ENCODE measurements around the gene ARMC9. TPM values are rescaled to one million over a fixed set of nuclear protein-coding genes. Genes with fewer than 3 reads are reported as not detected.

The ARMC9 gene
- total RNA-seq, 1 experiment from 2014 or later: 16.4 TPM

DNA sequence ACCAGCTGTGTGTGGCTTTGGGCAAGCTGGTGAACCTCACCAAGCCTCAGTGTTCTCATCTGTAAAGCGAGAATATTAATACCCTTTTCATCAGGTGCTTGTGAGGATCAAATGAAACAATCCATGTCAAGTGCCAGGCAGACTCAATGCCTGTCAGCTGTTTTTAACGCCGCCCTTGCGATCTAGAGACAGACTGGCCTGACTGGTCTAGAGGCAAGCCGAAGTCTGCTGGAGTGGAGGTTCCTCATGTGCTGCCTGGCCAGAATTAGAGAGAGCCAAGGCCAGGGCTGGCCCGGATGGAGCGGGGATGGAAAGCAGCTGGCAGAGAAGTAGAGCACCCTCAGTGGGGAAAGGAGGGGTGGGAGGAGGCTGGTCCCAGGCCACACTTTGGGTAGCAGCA, 122.6 kb downstream of the ARMC9 start:
- Histone ChIP-seq H3K27me3 (ENCODE audit: insufficient read depth, low read length) (no peaks in the 10 kb centered on the region), H2AFZ (ENCODE audit: low read depth, low read length, poor library complexity, severe bottlenecking) (no peak overlapping the region), H3K9me3 (ENCODE audit: control insufficient read depth in 1 of 2, insufficient read depth in 1 of 2, low read depth in 1 of 2, low read length in 2 of 2) (no peaks in the 10 kb centered on the region), H3K9me2 (ENCODE audit: insufficient read depth) (no peaks in the 10 kb centered on the region), H3K79me2 (ENCODE audit: insufficient read depth, low read length) (no peaks in the 10 kb centered on the region), H3K4me2 (ENCODE audit: low read length) (no peak overlapping the region), H3K4me1 (ENCODE audit: control insufficient read depth in 1 of 2, insufficient read depth in 2 of 2, low read length in 2 of 2) (no peaks in the 10 kb centered on the region), H3K4me3 (replicated peaks in 1 of 2; ENCODE audit: low read depth in 1 of 2, low read length in 2 of 2) (no peak overlapping the region), H3K27ac (ENCODE audit: low read depth, low read length) (no peak overlapping the region), H4K20me1 (ENCODE audit: insufficient read depth) (no peaks in the 10 kb centered on the region), H3K36me3 (ENCODE audit: control insufficient read depth in 1 of 2, insufficient read depth in 2 of 2, low read length in 2 of 2) (no peaks in the 10 kb centered on the region), H3K9ac (ENCODE audit: low read length) (no peak overlapping the region)
- intact Hi-C loops (cut with micrococcal nuclease): no loop called here
- no peak for ATAC-seq
- ChIA-PET RAD21 (ENCODE audit: low non-redundant PET in 1 of 2, low total read pairs in 2 of 2, uncharacterized antibody in 2 of 2, unreplicated experiment in 2 of 2) (no interaction called here), CTCF (no interaction called here), POLR2A (no interaction called here)
- no TSS peak for BruUV-seq (replicated peaks)
- no peak for DNase-seq (ENCODE audit: low read depth, low spot score)
- TF ChIP-seq JUND (IDR thresholded peaks at IDR 0.05): no peak
- no peak for TF ChIP-seq ELF1 (IDR thresholded peaks at IDR 0.05; ENCODE audit: borderline replicate concordance, low read depth)
- TF ChIP-seq, protein P1, sequence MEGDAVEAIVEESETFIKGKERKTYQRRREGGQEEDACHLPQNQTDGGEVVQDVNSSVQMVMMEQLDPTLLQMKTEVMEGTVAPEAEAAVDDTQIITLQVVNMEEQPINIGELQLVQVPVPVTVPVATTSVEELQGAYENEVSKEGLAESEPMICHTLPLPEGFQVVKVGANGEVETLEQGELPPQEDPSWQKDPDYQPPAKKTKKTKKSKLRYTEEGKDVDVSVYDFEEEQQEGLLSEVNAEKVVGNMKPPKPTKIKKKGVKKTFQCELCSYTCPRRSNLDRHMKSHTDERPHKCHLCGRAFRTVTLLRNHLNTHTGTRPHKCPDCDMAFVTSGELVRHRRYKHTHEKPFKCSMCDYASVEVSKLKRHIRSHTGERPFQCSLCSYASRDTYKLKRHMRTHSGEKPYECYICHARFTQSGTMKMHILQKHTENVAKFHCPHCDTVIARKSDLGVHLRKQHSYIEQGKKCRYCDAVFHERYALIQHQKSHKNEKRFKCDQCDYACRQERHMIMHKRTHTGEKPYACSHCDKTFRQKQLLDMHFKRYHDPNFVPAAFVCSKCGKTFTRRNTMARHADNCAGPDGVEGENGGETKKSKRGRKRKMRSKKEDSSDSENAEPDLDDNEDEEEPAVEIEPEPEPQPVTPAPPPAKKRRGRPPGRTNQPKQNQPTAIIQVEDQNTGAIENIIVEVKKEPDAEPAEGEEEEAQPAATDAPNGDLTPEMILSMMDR (IDR thresholded peaks at IDR 0.05 in 2 of 3, conservative IDR thresholded peaks at IDR 0.05 in 1 of 3; ENCODE audit: borderline replicate concordance in 1 of 3, insufficient read depth in 1 of 3, low read depth in 2 of 3, low read length in 2 of 3): no peak
- TF ChIP-seq, protein P2, sequence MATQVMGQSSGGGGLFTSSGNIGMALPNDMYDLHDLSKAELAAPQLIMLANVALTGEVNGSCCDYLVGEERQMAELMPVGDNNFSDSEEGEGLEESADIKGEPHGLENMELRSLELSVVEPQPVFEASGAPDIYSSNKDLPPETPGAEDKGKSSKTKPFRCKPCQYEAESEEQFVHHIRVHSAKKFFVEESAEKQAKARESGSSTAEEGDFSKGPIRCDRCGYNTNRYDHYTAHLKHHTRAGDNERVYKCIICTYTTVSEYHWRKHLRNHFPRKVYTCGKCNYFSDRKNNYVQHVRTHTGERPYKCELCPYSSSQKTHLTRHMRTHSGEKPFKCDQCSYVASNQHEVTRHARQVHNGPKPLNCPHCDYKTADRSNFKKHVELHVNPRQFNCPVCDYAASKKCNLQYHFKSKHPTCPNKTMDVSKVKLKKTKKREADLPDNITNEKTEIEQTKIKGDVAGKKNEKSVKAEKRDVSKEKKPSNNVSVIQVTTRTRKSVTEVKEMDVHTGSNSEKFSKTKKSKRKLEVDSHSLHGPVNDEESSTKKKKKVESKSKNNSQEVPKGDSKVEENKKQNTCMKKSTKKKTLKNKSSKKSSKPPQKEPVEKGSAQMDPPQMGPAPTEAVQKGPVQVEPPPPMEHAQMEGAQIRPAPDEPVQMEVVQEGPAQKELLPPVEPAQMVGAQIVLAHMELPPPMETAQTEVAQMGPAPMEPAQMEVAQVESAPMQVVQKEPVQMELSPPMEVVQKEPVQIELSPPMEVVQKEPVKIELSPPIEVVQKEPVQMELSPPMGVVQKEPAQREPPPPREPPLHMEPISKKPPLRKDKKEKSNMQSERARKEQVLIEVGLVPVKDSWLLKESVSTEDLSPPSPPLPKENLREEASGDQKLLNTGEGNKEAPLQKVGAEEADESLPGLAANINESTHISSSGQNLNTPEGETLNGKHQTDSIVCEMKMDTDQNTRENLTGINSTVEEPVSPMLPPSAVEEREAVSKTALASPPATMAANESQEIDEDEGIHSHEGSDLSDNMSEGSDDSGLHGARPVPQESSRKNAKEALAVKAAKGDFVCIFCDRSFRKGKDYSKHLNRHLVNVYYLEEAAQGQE (IDR thresholded peaks at IDR 0.05; ENCODE audit: low read depth): no peak
- no peak for TF ChIP-seq ZNF274 (IDR thresholded peaks at IDR 0.05; ENCODE audit: low read depth, low read length)
- no peak for TF ChIP-seq EZH2 (IDR thresholded peaks at IDR 0.05)
- TF ChIP-seq POLR2A (IDR thresholded peaks at IDR 0.05; ENCODE audit: borderline replicate concordance, extremely low read depth, insufficient read depth, insufficient read length): no peak
- TF ChIP-seq YY1 (IDR thresholded peaks at IDR 0.05; ENCODE audit: extremely low read depth, insufficient replicate concordance, low read depth, low read length): no peak
- no peak for TF ChIP-seq EGR1 (IDR thresholded peaks at IDR 0.05; ENCODE audit: low read depth)
- TF ChIP-seq, protein P3, sequence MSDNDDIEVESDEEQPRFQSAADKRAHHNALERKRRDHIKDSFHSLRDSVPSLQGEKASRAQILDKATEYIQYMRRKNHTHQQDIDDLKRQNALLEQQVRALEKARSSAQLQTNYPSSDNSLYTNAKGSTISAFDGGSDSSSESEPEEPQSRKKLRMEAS (IDR thresholded peaks at IDR 0.05): no peak
- TF ChIP-seq EZH2phosphoT487 (IDR thresholded peaks at IDR 0.05; ENCODE audit: borderline replicate concordance): no peak
- TF ChIP-seq, protein P4, sequence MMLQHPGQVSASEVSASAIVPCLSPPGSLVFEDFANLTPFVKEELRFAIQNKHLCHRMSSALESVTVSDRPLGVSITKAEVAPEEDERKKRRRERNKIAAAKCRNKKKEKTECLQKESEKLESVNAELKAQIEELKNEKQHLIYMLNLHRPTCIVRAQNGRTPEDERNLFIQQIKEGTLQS (IDR thresholded peaks at IDR 0.05): no peak
- TF ChIP-seq FOSL1 (IDR thresholded peaks at IDR 0.05; ENCODE audit: low read depth): no peak
- TF ChIP-seq ZFX (IDR thresholded peaks at IDR 0.05): no peak
- TF ChIP-seq SP1 (IDR thresholded peaks at IDR 0.05; ENCODE audit: low read depth): no peak
- TF ChIP-seq SRF (IDR thresholded peaks at IDR 0.05; ENCODE audit: low read depth): no peak
- no peak for TF ChIP-seq SIN3A (IDR thresholded peaks at IDR 0.05; ENCODE audit: low read depth)
- no peak for TF ChIP-seq CEBPB (IDR thresholded peaks at IDR 0.05; ENCODE audit: low read depth)
